Measurements from ENCODE around the gene SP140L.
"Not testable (repeated sequence)": the region's sequence is repeated elsewhere in the genome, so short reads cannot be mapped to it uniquely, and the experiment has no call there.

The SP140L gene

DNA sequence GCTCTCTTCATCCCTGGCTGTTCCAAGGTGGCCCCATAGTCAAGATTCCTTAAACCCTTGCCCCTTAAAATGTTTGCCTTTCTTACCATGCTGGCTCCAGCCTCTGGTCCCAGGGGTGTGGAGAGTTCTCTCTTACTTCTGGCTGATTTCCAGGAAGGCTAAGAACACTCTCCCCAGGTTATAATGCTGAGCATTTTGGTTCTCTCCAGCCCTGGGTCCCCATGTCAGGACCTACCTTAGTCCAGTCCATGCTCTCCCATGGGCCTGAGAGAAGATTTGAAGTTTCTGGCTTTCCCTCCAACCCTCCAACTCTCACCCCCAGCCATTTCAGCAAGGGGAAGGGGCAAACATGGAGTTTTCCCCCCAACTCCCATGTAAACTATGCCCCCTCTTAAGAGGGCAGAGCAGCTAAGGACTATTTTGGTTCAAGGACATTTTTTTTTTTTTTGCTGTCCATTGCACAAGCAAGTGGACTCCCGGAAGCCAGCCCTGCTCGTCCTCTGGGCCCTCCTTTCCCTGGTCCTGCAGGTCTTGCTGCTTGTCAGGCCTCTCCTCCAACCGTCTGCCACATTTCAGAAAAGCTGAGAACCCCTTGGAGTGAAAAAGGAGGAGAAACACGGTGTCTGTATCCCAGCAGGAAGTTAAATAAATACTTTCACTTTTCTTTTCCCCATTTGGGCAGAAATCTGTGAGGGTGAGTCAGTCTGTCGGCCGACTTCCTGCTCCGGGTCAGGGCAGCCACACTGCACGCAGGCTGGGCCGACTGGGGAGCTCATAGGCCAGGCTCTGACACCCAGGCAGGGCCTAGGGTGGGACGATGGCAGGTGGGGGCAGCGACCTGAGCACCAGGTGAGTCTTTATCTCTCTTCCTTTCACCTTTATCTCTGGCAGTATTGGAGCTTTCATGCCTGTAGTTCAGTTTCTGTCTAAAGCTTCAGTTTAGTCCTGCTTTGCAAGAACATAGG lies at the start of gene SP140L:
SP140L (plus strand) TSS at position 741 of the 965 bp plus-strand sequence; CDS start at position 818, 77 bp downstream.
- peak; percentile 89 for DNase-seq

- DNase-seq: no peak
These were observed 44.1 kb upstream of the SP140L start for GRCh38 chr2:230282936-230283335.

DNA sequence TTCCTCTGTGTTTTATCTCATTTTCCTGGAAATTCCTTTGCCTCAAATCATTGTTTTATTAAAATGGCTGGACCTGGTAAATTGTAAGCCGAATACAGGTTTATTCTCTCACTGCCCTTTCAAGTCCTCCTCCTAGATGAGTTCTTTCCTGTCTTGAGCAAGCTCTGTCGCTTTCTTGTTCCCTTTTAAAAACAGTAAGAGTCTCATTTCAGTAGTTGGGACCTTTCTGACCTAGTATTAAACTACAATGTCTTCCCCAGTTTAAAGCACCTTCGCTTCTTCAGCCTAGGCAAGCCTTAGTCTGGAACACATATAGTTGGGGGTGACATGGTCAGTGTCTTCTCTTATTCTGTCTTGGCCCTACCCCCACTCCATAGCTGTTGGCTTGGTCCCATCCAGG lies 40.9 kb upstream of the SP140L start:
- no peak for DNase-seq

GRCh38 chr2:230289311-230289710 lies 37.7 kb upstream of the SP140L start:
- DNase-seq: not testable (repeated sequence)

DNA sequence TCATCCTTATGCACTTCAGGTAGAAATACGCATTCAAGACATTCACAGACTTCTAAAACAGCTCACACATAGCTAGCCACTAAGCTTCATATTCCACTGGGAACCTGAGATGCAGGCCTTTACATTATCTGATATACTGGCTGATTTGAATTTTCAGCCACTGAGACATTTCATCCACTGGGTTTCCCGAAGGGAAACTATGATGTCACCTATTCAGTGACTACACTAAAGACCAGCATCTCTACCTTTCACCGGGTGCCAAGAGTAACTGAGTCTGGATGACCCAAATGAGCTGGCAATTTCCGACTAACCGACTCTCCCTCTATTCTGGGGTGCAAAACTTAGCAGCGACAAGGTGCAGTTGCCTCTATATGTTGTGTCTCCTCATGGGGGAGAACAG lies 31.8 kb upstream of the SP140L start:
- no peak for DNase-seq

- no peak for DNase-seq
These were observed 30.1 kb upstream of the SP140L start for GRCh38 chr2:230296917-230297316.

- DNase-seq: no peak
These were observed 27.4 kb upstream of the SP140L start for GRCh38 chr2:230299618-230300017.

GRCh38 chr2:230305416-230306275 lies 21.3 kb upstream of the SP140L start:
- DNase-seq: no peak

DNA sequence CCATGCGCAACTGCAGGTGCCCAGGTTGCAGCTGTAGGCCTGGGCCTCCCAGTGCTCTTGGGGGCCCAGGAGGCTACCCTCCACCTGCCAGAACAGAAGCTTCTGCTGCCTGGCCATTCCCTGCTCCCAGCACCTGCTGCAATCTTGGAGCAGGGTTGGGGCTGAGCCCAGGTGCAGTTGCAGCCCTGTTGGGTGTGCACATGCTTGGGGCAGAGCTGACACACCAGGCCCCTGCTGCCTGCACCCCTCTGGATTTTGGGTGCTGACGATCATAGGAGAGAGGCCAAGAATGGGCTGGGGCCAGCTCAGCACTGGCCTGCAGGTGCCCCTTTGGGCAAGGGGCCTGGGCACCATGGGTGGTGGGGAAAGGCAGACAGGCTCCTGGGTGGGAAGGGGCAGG lies 20.5 kb upstream of the SP140L start:
- no peak for DNase-seq

DNA sequence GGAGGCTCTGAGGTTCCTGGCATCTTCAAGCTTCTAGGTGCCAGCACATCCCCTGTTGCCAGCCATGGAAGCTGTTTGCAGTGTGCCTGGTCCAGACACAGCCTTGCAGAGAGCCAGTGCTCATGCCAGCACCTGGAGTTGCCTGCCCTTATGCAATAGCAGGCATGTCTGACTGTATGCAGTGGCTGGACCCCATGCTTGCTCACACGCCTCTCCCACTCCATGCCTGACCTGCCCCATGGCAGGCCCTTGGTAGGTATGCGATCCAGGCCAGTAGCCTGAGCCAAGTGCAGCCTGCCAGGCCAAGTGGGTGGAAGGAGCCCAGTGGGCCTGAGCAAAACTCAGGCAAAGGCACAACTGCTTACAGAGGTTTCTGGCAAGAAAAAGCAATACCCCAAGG lies 19.5 kb upstream of the SP140L start:
- DNase-seq: no peak

DNA sequence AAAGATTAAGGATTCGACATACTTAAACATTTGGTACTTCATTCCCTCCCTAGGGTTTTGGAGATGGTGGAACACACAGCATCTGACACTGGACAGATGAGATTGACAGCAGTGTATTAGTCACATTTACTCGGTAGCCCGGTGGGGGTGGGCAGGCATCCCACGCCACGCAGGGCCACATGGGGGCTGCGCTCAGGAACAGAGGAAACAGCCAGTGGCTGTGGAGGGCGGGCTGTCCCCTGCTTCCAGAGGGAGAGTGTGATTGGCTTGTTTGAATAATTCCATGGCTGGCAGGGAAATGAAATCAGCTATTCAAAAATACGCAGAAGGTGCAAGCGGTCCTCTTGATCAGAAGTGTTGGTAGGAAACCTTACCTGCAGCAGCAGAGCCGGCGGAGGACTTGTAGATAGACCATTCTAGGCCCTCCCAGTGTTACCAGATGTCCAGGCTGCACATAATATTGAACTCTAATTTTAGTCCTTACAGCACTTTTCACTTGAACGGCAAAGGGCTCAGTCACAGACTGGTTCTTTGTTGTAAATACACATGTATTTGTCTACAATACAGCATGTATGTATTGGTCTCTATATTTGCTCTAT lies 18.5 kb upstream of the SP140L start:
- no peak for DNase-seq

- not testable (repeated sequence) for DNase-seq
These were observed 16.2 kb upstream of the SP140L start for GRCh38 chr2:230310792-230311191.

- DNase-seq: not testable (repeated sequence)
These were observed 15.4 kb upstream of the SP140L start for GRCh38 chr2:230311634-230312033.

- no peak for DNase-seq
These were observed 14.4 kb upstream of the SP140L start for GRCh38 chr2:230312638-230313037.

DNA sequence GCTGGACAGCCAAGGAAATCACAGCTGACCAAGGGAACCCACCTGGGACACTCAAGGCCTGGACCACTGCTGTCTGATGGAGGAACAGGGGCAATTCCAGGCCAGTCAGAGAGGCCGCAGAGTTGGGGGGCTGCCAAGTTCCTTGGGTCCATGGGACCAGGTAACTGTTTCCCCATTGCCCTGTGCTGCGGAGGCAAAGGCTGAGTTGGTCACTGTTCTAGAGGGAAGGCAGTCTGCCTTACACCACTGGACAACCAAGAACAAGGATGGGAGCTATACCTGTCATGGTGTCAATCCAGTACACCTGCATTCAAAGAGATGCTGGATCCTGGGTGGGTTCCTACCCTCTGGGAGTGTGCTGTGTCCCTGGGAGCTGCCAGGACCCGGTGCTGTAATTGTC lies 9.6 kb upstream of the SP140L start:
- DNase-seq: no peak

DNA sequence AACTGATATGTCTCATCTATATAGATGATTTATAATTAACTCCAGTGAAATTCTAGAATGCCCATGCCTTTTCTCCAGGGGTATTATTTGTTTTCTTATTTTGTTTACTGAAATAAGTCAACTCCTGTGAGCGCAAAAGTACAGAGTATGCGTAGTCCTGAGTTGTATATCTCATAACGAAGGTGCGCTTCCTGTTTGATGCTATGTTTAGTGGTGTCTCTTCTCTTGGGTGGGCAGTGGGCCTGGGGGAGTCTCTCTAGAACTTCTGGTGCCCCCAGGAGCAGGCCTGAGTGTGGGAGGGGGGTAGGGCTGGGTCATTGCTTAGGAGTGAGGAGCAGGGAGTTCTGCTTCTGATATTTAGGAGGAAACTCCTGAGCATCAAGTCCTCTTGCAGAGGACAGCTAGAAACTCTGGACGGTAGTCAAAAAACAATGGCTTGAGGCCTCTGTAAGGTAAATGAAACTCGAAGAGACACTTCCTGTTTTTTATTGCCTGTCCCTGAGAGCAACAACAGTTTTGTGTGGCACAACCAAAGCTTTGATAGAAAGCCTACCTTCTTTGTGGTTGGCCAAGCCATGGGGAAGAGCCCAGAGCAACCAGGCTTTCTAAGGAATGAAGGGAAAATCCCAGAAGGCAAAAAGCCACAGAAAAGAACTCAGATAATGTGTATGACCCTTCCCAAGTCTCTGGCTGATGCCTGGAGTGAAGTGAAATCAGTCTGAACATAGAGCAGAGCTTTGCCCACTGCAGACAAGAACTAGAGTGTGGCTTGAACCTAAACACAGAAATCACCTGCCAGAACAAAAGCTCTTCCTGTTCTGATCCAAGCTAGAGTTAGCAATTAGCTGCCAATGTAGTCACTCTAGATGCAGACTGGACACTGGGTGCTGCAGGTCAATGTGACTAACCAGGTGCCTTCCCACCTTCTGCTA lies 8.5 kb upstream of the SP140L start:
- peak; percentile 22 for DNase-seq

DNA sequence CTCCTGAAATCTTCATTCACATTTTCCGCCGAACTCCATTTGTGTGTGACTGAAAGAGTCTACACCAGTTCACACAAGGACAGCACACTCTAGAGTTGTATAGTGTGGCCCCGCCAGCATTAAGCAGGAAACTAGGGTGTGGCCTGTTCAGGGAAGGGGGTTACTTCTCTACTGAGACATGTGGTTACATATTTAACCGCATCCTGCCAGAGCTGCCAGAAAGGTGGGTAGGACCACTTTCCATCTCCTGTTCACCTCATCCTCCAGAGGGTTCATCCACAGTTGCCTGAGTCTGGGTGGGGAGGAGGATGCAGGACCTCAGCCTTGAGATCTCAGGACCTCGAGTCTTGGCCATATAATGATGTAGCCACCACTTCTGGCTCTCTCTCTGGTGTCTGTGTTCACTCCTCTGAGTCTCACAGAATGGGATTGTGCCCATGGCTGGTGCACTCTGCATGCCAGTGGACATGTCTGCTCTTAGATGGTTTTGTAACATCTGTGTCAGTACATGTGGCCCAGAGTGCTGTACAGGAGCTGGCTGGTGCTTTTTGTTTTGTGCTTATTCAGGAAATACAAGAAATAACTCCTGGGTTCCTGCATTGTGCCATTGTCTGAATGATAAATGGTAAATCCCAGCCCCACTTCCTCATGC lies 7.7 kb upstream of the SP140L start:
- DNase-seq: peak; percentile 90

DNA sequence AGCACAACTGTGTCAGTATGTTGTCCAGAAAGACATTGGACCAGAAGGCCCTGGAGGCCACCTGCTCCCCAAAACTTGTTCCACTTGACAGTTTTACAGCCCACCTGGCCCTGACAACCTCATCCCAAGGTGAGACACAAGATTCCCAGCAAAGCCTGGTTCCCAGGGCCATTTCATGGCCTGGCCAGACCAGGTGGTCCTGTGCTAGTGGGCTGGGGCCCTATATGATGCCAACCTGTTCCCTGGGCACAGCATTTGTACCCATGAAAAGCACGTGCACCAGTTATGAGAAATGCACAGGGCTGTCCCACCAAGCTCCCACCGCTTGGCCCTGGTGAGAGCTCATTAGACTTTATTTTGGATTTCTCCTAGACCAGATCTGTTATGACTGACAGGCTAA lies 6.0 kb upstream of the SP140L start:
- no peak for DNase-seq

DNA sequence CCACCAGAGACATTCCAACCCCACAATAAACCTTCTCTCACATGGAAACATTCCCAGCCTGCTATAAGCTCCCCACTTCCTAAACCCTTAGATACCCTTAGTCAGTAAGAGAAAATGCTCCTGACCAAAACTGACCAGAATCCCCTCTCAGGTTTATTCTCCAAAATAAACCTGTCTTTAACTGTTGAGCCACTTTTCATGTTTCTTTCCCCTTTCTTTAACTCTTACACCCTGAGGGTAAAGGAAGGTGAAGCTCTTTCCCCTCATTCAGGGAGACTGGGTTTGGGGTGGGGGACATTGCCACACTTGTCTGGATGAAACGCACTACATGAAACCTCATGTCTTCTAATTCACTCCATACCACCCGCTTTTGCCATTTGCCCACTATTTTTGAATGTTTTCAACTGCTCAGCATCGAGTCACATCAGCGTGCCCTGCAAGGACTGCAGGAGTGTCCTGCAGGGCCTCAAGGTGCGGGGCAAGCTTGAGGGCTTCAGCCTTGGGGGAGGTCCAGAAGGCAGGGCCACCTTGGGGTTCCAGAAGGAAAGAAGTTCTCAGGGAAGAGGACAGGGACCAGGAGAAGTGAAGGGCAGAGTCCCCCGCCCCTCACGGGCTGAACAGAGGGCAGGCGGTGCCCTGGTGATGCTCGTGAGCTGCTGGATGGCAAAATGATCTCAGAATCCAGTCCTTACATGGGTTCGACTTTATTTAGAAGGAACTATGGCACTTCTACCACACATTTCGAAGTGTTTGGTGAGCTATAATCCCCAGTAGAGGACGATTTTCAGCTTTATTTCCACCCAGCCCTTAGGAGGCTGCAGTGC lies 4.2 kb upstream of the SP140L start:
- DNase-seq: no peak

DNA sequence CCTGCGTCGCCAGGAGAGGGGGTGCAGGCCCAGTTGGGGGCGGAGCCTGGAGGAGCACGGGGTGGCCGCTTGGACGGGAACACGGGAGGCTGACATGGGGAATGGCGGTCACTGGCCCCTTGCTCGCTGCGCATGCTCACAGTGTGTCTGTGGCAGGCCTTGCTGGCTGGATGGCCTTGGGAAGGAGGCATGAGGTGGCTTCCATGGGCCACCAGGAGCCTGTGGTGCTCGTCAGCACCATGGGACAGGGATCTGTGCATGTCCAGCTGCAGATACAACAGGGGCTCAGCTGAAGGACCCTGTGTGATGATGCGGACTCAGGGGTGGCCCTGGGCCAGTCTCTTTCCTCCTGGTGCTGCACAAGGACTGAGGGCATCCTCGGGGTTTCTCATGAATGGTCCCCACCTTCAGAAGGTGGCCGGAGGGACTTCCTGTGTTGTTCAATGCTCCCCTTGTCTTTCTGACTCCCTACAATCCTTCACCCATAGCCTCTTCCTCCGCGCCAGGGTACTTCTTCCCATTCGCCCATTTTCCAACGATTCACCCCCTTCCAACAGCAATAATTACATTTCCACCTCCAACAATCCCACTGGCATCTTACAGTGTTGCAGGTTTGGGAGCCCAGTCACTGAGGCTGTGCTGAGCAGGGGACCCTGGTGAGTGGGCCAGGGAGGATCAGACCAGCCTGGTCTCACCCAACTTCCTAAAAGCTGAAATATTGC lies 3.4 kb upstream of the SP140L start:
- no peak for DNase-seq
